Smooth muscle cell (in vitro differentiated cells): ENCODE data around the gene LINGO1. TPM values are rescaled to one million over a fixed set of nuclear protein-coding genes. Genes with fewer than 3 reads are reported as not detected.

ENCODE experiments used
- DNase-seq: peaks from one replicate; lab custom pipeline; 2025; ENCODE audit not compliant: unreplicated experiment; lab: John Stamatoyannopoulos, UW
- H2AFZ ChIP-seq: fragments of 200-600 bp; sonication (generic); 2 replicates; pipeline ENCODE4 v1.6.0; 2016; ENCODE audit warnings: antibody characterized with exemption, low read depth, mild to moderate bottlenecking
- H3F3A ChIP-seq: fragments of 200-600 bp; sonication (generic); 2 replicates; pipeline ENCODE4 v1.6.0; 2017; ENCODE audit warnings: antibody characterized with exemption, low read depth
- H3K27ac ChIP-seq: fragments of 200-600 bp; sonication (generic); 2 replicates; pipeline ENCODE4 v1.5.1; 2016; ENCODE audit warnings: low read depth, mild to moderate bottlenecking
- H3K27me3 ChIP-seq: fragments of 200-600 bp; sonication (generic); 2 replicates; pipeline ENCODE4 v1.6.1; 2016; ENCODE audit warnings: low read depth, mild to moderate bottlenecking
- H3K36me3 ChIP-seq: fragments of 200-600 bp; sonication (generic); 2 replicates; pipeline ENCODE4 v1.5.1; 2016; ENCODE audit warnings: low read depth
- H3K4me1 ChIP-seq: fragments of 200-600 bp; sonication (generic); 2 replicates; pipeline ENCODE4 v1.5.1; 2016; ENCODE audit warnings: low read depth
- H3K4me2 ChIP-seq: fragments of 200-600 bp; sonication (generic); 2 replicates; pipeline ENCODE4 v1.6.0; 2016; ENCODE audit warnings: mild to moderate bottlenecking
- H3K4me3 ChIP-seq: fragments of 200-600 bp; sonication (generic); 2 replicates; pipeline ENCODE4 v1.5.1; 2016; ENCODE audit warnings: mild to moderate bottlenecking
- H3K79me2 ChIP-seq: fragments of 200-600 bp; sonication (generic); 2 replicates; pipeline ENCODE4 v1.6.0; 2016; ENCODE audit warnings: low read depth, mild to moderate bottlenecking
- H3K9ac ChIP-seq: fragments of 200-600 bp; sonication (generic); 2 replicates; pipeline ENCODE4 v1.6.0; 2016; ENCODE audit warnings: low read depth
- H3K9me3 ChIP-seq: fragments of 200-600 bp; sonication (generic); replicated peaks from 2 replicates; pipeline ENCODE4 v1.5.1; 2016; ENCODE audit warnings: low read depth
- H4K20me1 ChIP-seq: fragments of 200-600 bp; sonication (generic); 2 replicates; pipeline ENCODE4 v1.6.0; 2016; ENCODE audit warnings: low read depth
- CTCF ChIP-seq: fragments of 200-600 bp; sonication (generic); IDR thresholded peaks from 2 replicates; pipeline ENCODE4 v1.5.1; 2017; ENCODE audit warnings: borderline replicate concordance, mild to moderate bottlenecking, antibody characterized with exemption; ENCODE audit not compliant: insufficient read depth, poor library complexity, severe bottlenecking
- WGBS: methylation state at CpG from one replicate; pipeline ENCODE4 v1.1.7; 2016; ENCODE audit warnings: low lambda C conversion rate; 5-methylcytosine and 5-hydroxymethylcytosine counted together
- polyA plus RNA-seq: library from polyadenylated mRNA; unstranded; fragments of >200 nt; fragmentation: Nextera tagmentation; extraction: Ambion mirVana; gene quantifications from 2 replicates; pipeline ENCODE4 v1.2.1, GENCODE V29; 2016
- total RNA-seq: library from RNA; depleted of rRNA; stranded (reverse); fragments of >200 nt; gene quantifications from 2 replicates; pipeline ENCODE4 v1.2.3, GENCODE V29; 2014

Gene LINGO1
- total and polyA plus RNA-seq, 2 experiments from 2014 or later: 3.5 to 13.4 TPM

DNA sequence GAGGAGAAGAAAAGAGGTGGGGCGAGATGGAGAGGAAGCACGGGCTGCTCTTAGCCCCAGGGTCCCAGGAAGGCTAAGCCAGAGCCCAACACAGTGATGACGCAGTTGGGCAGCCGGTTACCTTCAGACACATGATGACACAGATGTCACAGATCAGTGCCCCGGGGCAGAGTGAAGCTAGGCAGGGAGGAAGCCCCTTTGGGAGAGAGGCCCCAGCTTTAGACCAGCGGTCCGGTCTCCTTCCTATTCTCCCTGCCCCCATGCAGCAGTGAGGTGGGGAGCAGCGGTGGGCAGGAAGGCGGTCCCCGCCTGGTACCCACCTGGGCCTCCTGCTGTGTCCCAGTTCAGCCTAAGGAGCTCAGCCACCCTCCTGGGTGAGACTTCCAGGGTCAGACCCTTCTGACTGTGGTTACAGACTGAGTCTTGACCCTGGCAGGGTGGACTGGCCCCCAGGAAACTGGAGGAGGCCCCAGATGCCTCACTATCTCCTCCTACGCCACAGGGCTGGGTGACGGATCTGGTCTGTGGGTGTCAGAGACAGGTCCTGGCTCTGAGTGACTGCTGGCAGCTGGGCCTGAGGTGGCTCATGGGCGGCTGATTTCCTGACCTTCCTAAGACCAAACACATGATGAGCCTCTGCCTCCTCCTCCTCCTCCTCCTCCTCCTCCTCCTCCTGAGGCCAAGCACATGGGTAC, 38.8 kb upstream of the LINGO1 start:
- Histone ChIP-seq H3K4me3 (no peak overlapping the region), H3K4me2 (no peak overlapping the region), H3F3A (no peaks in the 10 kb centered on the region), H4K20me1 (no peaks in the 10 kb centered on the region), H3K9ac (no peak overlapping the region), H3K4me1 (no peaks in the 10 kb centered on the region), H2AFZ (no peak overlapping the region), H3K36me3 (no peaks in the 10 kb centered on the region), H3K27ac (no peak overlapping the region), H3K79me2 (no peaks in the 10 kb centered on the region), H3K9me3 (no peaks in the 10 kb centered on the region), H3K27me3 (peaks cover 4% of the 10 kb centered on the region)
- WGBS: 79% methylated on average over 13 of the region's 13 CpGs
- TF ChIP-seq CTCF: no peak
- DNase-seq: no peak

- Histone ChIP-seq H3K4me3 (no peak overlapping the region), H3K4me2 (no peak overlapping the region), H3K27me3 (peaks cover 4% of the 10 kb centered on the region), H3K79me2 (no peaks in the 10 kb centered on the region), H3K27ac (no peak overlapping the region), H3F3A (no peaks in the 10 kb centered on the region), H4K20me1 (no peaks in the 10 kb centered on the region), H3K9ac (no peak overlapping the region), H3K9me3 (no peaks in the 10 kb centered on the region), H2AFZ (no peak overlapping the region), H3K36me3 (no peaks in the 10 kb centered on the region), H3K4me1 (no peaks in the 10 kb centered on the region)
- no peak for TF ChIP-seq CTCF
- WGBS: 89% methylated on average over 5 of the region's 5 CpGs
- DNase-seq: no peak
Measured at GRCh38 chr15:77670558-77671361, 38.0 kb upstream of the LINGO1 start.

DNA sequence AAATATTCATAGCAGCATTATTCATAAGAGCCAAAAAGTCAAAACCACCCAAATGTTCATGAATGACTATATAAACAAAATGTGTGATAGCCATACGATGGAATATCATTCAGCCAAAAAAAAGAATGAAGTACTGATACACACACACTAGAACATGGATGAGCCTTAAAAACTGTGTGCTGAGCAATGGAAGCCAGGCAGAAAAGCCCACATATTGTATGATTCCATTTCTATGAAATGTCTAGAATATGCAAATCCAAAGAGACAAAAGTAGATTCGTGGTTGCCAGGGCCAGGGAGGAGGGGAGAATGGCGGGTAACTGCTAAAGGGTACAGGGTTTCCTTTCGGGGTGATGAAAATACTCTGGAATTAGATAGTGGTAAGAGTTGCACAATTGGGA, 37.2 kb upstream of the LINGO1 start:
- WGBS: 90% methylated on average over 4 of the region's 4 CpGs
- H3K27me3 ChIP-seq: peaks cover 4% of the 10 kb centered on the region
- no peak overlapping the region for H3K4me2 ChIP-seq

More for the DNA sequence above, 37.2 kb upstream of the LINGO1 start:
- Histone ChIP-seq H3K36me3 (no peaks in the 10 kb centered on the region), H3K79me2 (no peaks in the 10 kb centered on the region), H3F3A (no peaks in the 10 kb centered on the region), H3K4me1 (no peaks in the 10 kb centered on the region), H3K9me3 (no peaks in the 10 kb centered on the region), H2AFZ (no peak overlapping the region), H4K20me1 (no peaks in the 10 kb centered on the region), H3K27ac (no peak overlapping the region), H3K9ac (no peak overlapping the region), H3K4me3 (no peak overlapping the region)
- DNase-seq: no peak
- no peak for TF ChIP-seq CTCF
